NCI-H1105 treated with DMSO at 0.1 percent for 48 hours (cell line): Measurements from ENCODE around the gene NKAIN4.

Experiments
- DNase-seq: peaks from one replicate; lab custom pipeline; 2025; lab: John Stamatoyannopoulos, UW

NKAIN4 gene

DNA sequence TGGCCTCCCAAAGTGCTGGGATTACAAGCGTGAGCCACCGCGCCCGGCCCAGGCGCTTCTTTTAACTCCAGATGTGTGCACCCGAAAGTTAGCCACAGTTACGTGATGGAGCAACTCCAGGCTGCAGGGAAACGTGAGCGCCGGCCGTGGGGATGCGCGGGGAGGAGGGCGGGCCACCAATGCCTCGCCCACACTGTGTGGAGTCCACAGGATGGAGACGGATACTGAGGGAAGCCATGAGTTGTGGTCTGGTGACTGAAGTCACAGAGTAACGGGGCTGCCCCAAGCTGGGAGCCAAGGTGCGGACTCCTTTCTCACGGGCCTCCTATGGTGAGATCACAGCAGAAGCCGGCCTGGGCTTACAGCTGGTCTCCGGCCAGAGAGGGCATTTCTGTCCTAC is 61.5 kb downstream of the NKAIN4 start:
- DNase-seq: no peak

DNA sequence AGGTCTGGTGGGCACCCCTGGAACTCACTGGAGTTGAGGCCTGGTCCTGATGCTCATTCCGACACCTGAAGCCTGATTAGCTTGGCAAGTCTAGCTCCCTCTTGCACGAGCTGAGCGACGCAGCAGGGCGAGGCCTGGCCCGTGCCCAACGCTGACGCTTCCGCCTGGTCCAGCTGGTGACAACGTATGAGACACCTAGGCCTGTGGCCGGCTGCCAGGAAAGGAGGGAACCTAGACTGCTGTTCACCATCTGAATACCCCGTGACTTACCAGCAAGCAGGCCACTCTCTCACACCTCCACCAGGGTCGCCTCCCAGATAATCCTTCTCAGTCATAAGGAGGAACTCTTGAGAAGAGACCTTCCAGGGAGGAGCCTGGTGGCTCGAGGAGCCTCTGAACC is 62.9 kb downstream of the NKAIN4 start:
- DNase-seq: peak; percentile 94

DNA sequence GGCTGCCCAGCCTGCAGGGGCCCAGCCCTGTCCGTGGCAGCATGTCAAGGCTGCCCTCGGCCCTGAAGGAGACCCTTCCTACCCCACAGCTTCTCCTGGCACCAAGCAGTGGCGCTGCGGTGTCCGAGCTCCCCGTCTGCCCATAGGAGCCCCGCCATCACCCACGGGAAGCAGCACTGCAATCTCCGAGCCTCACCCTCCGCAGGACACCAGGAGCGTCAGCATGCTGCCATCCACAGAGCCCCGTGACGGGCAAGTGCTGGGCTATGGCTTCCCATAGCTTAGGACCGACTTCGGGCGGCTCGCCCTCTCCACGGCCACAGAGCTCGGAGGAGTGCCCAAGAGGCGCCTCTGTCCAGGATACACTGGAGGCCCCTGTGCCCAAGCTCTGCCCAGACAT is 63.4 kb downstream of the NKAIN4 start:
- DNase-seq: no peak
